LNCaP clone FGC (cell line): ENCODE data around the gene KLHDC10.
"Not testable (repeated sequence)": the region's sequence is repeated elsewhere in the genome, so short reads cannot be mapped to it uniquely, and the experiment has no call there.

Experiments used
- DNase-seq: peaks from one replicate; pipeline ENCODE4 v3.0.0-alpha.2; 2011; ENCODE audit warnings: low read depth
- H3K4me3 ChIP-seq: 2 replicates; pipeline ENCODE4 v1.5.1; 2011; ENCODE audit warnings: mild to moderate bottlenecking, low read depth, low read length, control low read depth
- TF ChIP-seq, protein P1 (sequence below): IDR thresholded peaks from 2 replicates; pipeline ENCODE4 v1.5.1; 2012; ENCODE audit warnings: mild to moderate bottlenecking; ENCODE audit not compliant: control insufficient read depth, insufficient read depth; ENCODE audit errors: extremely low read depth

Gene KLHDC10

GRCh38 chr7:130143334-130143732 lies 73.0 kb downstream of the KLHDC10 start:
- DNase-seq: no peak

GRCh38 chr7:130143986-130144311 lies 73.6 kb downstream of the KLHDC10 start:
- DNase-seq: no peak

More at GRCh38 chr7:130143334-130143732, 73.0 kb downstream of the KLHDC10 start:
- TF ChIP-seq, protein P1, sequence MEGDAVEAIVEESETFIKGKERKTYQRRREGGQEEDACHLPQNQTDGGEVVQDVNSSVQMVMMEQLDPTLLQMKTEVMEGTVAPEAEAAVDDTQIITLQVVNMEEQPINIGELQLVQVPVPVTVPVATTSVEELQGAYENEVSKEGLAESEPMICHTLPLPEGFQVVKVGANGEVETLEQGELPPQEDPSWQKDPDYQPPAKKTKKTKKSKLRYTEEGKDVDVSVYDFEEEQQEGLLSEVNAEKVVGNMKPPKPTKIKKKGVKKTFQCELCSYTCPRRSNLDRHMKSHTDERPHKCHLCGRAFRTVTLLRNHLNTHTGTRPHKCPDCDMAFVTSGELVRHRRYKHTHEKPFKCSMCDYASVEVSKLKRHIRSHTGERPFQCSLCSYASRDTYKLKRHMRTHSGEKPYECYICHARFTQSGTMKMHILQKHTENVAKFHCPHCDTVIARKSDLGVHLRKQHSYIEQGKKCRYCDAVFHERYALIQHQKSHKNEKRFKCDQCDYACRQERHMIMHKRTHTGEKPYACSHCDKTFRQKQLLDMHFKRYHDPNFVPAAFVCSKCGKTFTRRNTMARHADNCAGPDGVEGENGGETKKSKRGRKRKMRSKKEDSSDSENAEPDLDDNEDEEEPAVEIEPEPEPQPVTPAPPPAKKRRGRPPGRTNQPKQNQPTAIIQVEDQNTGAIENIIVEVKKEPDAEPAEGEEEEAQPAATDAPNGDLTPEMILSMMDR: no peak
- no peak overlapping the region for H3K4me3 ChIP-seq

GRCh38 chr7:130144312-130145171 lies 74.2 kb downstream of the KLHDC10 start:
- DNase-seq: no peak
- H3K4me3 ChIP-seq: no peak overlapping the region
- TF ChIP-seq, protein P1: no peak

More at GRCh38 chr7:130143986-130144311, 73.6 kb downstream of the KLHDC10 start:
- H3K4me3 ChIP-seq: no peak overlapping the region
- TF ChIP-seq, protein P1: no peak

GRCh38 chr7:130145424-130146100 lies 75.2 kb downstream of the KLHDC10 start:
- TF ChIP-seq, protein P1: no peak
- H3K4me3 ChIP-seq: no peak overlapping the region
- no peak for DNase-seq

GRCh38 chr7:130146142-130146541 lies 75.8 kb downstream of the KLHDC10 start:
- not testable (repeated sequence) for DNase-seq, H3K4me3 ChIP-seq

- TF ChIP-seq, protein P1: no peak
- no peak for DNase-seq
- no peak overlapping the region for H3K4me3 ChIP-seq
These were observed 76.5 kb downstream of the KLHDC10 start for GRCh38 chr7:130146693-130147405.
